Fibroblast of peridontal ligament (primary cell): ENCODE results near the gene COL5A1.

ENCODE experiments used
- DNase-seq: peaks from one replicate; pipeline ENCODE4 v3.0.0-alpha.2; 2010; ENCODE audit errors: extremely low read depth

The COL5A1 gene

DNA sequence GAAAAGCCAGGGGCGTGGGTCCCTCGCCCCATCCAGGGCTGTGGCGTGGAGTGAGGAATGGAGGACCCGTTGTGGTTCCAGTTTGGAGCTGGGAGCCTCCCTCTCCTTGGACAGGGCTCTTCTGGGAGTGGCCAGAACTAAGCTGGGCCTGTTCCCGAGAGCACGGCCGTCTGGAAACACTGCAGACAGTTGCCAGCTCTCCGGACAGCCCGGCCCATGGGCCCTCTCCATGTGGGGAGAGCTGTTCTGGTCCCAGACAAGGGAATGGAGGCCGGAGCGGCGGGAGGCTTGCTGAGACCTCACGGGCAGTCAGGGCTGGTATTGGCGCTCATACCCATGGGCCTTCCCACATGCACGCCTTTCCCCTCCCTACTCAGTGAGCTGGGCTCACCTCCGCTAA, 193.8 kb downstream of the COL5A1 start:
- no peak for DNase-seq

DNA sequence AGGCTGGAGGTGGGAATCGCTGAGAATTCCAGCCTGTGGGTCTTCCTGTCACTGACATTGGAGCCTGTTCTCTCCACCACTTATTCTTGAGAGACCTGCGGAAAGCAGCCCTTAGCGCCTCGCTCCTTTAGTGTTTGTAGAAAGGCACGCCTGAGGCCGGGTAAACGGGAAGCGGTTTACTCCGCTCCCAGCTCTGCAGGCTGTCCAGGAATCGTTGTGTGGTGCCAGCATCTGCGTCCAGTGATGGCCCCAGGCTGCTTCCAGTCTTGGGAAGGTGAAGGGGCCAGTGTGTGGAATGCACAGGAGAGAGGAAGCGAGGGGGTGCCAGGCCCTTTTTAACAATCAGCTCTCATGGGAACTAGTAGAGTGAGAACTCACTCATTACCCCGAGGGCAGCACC, 194.4 kb downstream of the COL5A1 start:
- no peak for DNase-seq

DNA sequence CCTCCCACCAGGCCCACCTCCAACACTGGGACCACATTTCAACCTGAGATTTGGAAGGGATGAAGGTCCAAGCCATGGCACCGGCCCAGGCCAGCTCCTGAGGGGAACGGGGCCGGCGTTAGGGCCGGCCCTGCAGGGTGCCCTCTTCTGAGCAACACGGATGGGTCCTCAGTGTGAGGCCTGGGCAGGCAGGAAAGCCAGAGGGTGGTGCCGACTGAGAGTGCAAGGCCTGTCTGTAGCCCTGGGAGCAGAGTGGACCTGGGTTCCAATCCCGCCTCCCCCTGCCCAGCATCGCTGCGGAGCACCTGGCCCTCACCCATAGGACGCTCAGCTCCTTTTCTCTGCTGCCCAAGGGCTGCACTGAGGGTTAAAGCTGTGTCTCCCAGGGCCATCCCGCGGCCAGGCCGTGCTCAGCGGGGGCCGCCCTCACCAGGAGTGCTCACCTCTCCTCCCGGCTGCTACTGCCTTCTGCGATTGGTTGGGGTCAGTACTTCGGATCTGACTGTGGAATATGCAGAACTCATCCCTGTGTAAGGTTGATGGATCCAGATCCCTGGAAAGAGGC, 194.9 kb downstream of the COL5A1 start:
- no peak for DNase-seq

DNA sequence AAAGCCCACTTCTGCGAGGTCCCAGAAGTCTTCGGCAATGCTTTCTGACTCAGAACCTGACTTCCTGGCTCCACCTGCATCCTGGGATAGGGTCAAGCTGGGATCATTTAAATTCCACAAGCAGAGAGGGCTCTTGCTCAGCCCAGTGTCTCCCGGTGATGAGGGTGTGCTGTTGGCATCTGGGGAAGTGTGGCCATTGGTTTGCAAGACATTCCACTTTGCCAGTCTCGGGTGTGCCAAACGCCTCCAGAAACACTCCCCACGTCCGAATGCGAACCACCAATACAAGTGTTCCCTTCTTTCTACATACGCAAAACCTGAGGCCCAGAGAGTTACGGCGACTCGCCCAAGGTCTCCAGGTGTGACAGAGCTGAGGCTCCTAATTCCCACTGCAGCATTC, 195.9 kb downstream of the COL5A1 start:
- no peak for DNase-seq

DNA sequence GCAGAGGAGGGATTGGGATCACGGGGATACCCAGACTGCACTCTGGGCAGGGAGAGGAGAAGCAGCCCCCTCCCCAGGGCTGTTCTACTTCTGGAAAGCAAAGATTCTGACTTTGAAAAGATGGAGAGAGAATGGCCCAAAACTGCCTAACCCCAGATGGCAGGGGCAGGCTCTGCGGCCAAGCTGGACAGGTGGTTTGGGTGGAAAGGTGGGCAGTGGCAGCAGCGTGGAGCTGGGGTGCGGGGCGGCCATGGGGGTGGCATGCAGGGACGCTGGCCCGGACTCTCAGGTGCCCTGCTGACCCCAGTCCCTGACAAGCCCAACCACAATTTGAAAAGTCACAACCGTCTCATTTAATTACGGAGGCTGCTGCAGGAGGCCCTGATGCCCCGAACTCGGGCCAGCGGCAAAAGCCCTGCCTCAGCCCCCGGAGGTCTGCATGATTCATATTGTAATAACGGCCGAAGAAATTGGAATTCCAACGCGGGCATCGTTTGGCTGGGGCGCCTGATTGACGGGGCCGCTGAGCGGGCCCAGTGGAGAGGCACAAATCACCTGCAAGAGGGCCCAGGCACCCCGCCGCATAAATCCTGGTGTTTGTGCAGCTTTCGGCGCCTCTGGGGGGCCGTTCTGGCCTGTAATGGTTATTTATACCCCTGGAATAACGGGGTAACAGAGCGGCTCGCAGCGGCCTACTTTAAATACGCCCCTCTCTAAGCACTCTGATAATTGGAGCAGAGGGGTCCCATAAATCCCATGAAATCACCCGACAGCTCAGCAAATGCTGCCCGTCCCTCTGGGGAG, 197.2 kb downstream of the COL5A1 start:
- no peak for DNase-seq

DNA sequence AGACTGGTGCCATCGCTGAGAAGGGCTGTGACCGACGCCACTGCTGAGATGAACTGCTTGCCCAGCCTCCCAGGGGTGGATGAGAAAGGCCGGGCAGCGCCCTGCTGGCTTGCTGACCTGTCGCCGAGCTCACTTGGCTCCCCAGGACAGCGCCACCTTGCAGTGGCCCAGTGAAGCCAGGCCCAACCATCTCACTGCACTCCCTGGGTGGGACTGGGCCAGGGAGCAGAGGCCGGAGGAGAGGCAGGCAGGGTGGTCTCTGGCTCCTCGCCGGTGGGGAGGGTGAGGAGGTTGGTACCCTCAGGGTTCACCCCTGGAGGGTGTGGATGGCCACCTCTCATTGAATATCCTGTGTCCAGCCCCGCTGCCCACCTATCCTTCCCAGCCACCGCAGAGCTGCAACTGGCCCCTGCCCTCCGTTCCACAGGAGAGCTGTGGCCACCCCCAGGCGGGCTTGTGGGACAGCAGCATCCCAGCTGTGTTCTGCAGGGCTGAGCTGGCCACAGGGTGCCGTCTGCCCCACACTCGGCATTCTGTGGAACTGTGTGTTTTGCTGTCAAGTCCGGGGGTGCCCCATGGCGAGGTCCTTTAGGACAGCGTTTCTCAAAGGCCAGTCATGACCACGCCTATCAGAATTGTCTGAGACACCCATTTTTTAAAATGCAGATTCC, 198.0 kb downstream of the COL5A1 start:
- no peak for DNase-seq

DNA sequence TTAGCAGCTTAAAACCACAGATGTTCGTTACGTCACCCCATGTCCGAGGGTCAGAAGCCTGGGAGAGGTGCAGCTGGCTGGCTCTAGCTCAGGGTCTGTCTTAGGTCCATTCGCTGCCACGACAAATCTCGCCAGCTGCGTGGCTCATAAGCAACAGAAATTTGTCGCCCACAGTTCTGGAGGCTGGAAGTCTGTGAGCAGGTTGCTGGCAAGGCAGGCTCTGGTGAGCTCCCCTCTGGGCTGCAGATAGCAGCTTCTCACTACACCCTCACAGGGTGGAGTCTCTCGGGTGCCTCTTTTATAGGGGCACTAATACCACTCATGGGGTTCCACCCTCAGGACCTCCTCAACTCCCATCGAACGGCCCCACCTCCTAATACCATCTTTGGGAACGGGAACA, 198.9 kb downstream of the COL5A1 start:
- no peak for DNase-seq

DNA sequence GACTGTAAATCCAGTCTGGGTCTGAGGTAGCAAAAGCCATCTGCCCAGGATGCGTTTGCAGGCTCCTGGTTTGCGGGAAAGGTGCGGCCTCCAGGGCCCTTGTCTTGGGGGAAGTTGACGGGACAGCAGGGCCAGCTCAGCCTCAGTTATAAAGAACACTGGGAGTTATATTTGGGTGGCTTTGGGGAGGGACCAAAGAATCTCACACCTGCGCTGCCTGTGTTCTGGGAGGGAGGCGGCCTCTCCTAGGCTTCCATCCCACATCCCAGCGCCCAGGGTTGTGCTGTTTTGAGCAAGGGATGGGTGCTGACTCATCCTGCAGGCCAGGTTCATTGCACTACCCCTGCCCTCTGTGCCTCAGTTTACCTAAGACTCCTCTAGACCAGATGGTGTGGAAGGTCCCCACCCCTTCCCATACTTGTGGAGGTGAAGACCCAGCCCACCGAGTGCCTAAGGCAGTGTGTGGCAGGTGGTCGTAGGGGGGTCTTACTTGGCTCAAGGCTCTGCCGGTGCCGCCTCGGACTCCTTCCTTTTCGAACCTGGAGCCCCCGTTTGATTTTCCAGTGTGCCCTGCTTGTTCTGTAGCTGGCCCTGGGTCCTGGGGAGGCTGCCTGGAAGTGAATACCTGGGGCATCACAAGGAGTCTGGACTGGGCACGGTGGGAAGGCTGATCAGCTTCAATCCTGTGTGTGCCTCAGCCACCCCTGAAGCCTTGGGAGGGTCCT, 199.7 kb downstream of the COL5A1 start:
- no peak for DNase-seq

DNA sequence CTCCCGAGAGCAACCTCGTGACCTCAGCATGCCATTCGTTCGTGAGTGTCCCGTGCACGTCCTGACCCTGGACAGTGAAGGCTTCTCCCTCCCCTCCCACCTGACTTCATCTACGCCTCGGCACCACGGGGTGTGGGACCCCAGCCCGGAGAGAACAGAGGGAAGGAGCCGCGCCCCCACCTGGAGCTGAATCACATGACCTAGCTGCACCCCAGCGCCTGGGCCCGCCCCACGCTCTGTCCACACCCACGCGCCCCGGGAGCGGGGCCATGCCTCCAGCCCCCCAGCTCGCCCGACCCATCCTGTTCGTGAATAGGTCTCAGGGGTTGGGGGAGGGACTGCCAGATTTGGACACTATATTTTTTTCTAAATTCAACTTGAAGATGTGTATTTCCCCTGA, 200.7 kb downstream of the COL5A1 start:
- no peak for DNase-seq

DNA sequence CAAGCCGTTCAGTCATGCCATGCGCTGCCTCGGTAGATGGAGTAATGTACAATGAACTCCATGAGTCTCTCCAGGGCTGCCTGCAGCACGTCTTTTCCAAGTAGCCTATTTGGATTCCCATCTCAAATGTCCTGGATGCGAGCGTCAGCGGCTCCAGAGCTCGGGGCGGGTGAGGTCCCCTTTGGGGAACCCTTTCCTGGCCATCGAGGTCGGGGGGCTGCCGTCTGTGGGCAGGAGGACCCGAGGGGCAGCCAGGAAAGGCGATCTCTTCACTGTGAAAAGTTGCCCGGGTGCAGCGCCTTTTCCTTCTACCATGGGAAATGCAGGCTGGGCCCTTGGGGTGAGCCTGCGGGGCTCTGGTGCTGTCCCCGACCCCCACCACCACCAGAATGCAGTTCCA, 202.1 kb downstream of the COL5A1 start:
- DNase-seq: no peak

DNA sequence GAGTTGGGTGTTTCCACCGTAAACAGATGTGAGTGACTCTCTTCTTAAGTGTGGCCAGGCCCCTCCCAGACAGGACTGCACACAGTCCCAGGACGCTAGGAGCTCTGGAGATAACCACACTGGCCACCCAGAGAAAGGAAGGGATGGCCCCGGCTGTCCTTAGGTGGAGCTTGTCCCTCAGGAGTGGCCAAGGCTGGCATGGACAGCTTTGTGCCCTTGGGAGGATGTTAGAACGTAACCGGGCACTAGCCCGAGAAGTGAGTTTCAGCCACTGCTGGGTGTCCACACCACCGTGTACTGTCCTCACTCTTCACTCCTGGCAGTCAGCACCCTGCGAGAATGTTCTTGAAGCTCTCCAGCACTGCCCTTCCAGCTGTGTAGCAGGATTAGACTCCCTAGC, 203.2 kb downstream of the COL5A1 start:
- no peak for DNase-seq

DNA sequence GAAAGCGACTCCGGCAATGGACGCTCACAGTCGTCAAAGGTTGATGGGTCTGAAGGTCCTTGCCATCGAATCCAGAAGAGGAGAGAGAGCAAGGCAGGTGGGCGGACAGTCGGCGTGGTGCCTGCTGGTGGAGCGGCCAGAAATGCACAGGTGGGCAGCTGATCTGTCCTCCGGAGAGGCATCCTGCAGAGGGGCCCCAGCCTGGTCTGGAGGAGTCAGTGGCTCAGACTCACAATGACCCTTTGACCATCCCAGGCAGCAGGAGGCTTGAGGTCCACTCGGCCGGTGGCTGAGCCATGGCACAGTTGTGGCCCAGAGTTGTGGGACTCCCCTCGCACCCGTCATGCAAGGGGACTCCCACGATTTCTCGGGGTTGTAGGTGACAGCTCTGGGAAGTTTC, 204.6 kb downstream of the COL5A1 start:
- DNase-seq: no peak

DNA sequence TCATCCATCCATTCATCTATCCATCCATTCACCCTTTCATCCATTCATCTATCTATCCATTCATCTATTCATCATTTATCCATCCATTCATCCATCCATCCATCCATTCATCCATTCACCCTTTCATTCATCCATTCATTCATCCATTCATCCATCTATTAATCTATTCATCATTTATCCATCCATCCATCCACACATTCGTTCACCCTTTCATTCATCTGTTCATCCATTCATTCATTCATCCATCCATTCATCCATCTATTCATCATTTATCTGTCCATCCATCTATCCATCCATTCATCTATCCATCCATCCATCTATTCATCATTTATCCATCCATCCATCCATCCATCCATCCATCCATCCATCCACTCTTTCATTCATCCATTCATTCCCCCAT, 205.1 kb downstream of the COL5A1 start:
- DNase-seq: no peak

DNA sequence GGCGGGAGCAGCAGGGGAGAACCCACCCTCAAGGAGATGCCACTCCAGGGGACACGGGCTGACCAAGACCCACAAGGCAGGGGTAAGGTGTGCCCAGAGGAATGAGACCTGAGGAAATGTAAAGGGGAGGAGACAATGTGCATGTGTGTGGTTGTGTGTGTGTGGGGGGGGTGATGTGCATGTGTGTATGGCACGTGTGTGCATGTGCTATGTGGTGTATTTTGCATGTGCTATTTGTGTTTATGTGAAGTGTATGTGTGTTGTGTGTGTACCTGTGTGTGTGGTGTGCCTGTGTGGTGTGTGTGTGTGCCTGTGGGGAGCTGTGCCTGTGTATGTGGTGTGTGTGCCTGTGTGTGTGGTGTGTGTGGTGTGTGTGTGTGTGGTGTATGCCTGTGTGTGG, 205.5 kb downstream of the COL5A1 start:
- DNase-seq: no peak

DNA sequence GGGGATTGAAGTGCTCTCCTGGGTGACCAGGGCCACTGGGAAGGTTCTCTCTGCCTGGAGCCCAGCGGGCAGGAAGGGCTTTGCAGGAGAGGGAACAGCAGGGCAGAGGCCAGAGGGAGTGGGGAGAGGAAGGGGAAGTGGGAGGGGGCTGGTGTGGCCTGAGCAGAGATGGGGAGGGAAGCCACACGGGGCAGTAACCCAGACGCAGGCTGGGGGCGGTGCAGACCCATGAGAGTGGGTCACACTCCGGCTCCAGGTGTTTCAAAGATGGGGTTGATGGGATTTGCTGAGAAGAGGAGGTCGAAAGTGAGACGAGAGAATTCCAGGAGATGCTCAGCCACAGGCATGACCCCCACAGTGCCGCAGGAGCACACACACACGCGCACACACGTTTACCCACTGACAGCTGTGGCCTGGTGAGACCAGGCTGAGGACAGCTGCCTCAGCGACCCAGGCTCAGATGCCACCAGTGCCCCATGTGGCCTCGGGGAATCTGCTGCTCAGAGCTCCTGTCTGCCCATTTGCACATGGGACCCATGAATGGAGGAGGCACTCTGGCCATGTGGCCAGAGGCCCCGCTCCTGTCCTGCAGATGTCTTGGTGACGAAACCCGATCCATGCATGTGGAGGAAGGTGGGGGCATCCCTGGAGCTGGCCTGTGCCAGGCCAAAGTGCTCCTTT, 206.3 kb downstream of the COL5A1 start:
- DNase-seq: no peak

DNA sequence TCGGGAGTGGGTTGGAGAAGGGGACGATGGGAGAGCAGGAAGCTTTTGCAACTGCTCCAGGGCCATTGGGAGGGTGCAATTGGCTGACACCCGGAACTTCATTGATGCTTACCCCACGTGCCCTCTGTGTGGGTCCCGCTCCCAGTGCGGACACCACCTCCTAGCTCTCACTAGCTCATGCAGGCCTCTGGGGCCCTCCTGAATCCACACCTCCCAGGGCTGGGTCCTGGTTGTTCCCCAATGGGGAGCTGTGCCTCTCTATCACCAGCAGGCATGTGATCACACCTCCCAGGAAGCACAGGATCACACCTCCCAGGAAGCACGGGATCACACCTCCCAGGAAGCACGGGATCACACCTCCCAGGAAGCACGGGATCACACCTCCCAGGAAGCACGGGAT, 206.9 kb downstream of the COL5A1 start:
- DNase-seq: no peak

DNA sequence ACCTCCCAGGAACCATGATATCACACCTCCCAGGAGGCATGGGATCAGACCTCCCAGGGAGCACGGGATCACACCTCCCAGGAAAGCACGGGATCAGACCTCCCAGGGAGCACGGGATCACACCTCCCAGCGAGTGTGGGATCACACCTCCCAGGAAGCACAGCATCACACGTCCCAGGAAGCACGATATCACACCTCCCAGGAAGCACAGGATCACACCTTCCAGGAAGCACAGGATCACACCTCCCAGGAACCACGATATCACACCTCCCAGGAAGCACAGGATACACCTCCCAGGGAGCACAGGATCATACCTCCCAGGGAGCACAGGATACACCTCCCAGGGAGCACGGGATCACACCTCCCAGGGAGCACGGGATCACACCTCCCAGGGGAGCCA, 209.0 kb downstream of the COL5A1 start:
- no peak for DNase-seq

DNA sequence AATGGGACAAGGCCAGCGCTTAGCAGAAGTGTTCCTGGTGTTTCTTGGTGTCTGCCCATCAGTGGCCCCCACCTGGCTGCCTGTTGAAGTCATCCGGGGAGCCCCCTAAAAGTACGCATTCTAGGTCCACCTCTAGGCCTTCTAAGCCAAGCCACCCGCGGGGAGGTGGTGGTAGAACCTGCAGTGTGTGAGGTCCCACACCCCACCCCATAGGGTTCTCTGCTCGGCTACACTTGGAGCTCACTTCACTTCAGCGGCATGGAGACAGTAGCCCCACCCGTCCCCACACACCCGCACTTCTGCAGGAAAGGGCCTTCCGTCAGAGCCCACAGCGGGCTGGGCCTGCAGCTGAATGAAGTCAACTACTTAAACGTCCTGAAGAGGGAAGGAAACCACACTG, 209.4 kb downstream of the COL5A1 start:
- no peak for DNase-seq

DNA sequence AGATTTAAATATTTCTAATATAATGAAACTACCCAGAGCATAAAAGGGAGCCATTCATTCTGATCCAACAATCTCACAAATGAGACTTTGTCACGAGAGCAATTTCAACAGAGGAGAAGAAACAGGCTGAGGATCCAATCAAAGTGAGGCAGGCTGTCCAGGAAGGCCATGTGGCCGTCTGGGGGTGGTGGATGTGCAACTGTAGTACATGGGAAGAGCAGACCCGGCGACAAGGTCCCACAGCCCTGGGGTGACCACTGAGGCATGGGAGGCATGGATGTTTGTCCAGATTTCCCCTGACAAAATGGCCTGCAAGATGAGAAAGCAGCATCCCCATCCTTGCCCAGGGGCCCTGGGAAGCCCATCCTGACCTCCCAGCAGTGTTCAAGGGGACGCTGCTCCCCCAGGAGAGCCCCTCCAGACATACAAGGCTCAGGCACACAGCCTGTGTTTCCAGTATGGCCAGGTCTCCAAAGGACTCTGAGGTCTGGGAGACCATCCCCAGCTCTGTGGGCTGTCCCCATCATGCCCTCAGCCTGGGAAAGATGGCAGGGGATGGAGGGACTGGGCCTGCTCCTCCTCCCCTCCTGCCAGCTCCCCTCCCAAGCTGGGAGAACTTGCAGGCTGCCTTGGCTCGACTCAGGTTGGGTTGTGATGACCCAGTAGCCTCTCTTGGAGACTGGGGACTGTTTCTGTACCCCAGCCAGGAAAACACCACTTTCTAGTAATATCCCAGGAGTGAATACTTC, 211.5 kb downstream of the COL5A1 start:
- DNase-seq: no peak

DNA sequence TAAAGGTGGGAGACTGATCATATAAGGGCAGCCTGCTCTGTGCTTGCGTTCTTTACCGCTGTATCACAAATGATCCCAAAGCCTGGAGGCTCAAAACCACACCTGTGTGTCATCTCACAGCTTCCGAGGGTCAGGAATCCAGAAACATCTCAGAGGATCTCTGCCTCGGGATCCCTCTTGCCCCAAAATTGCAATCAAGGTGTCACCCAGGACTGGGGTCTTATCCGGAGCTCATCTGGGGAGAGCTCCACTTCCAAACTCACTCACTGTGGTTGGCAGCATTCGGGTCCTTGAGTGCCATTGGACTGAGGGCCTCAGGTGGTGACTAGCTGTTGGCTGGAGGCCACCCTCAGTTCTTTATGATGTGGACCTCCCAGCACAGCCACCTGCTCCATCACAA, 212.3 kb downstream of the COL5A1 start:
- DNase-seq: no peak

DNA sequence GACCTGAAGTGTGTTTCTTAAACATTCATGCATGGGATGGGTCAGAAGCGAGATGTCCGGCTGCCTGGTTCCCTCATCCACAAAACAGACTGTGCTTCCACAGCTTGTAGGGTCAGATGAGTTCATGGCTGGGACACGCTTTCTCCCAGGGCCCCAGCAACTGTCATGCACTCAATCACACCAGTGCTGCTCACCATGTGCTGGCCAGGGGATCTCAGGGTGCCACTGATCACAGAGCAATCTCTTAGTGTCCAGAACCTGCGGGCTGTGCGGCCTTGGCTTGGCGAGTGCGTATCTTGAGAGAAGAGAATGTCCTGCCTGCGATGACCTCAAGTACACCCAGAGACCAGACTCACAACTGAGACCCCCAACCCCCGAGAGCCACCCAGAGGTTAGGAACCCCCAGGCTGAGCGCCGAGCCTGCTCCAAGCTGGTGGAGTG, 213.0 kb downstream of the COL5A1 start:
- DNase-seq: no peak
